ENCODE data around the gene C6orf136.

C6orf136 gene

DNA sequence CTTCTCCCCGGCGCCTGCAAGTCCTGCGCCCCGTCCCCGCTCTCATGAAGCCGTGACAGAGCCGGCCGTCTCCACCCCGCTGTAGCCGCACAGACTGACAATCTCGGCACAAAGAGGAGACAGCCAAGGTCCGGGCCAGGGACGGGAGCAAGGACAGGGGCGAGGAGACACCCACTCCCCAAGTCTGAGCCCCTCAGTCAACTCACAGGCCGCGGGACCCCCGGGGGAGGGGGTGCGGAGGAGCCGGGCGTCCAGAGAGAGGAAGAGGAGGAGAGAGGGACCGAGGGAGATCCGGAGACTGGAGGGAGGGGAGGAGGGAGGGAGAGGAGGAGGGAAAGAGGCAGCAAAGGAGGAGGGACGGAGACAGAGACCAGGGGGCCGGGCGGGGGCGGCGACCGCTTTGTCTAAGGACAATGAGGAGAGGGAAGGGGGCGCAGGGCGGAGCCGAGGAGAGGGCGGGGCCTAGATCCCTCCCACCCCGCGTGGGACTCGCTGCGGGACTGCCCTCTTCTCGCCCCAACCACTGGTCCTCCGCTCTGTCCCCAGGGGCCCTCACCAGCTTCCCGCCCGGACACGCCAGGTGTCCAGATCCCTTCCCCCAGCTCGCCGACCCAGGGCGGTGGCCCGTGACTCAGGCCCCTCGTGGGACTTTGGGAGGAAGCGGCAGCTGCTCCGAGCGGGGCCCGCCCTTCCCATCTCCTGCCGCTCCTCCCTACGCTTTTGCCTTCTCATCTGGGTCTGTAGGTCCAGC, 40.1 kb downstream of the C6orf136 start:
- DNase-seq (ENCODE audit: low read depth), result peak; percentile 97

DNA sequence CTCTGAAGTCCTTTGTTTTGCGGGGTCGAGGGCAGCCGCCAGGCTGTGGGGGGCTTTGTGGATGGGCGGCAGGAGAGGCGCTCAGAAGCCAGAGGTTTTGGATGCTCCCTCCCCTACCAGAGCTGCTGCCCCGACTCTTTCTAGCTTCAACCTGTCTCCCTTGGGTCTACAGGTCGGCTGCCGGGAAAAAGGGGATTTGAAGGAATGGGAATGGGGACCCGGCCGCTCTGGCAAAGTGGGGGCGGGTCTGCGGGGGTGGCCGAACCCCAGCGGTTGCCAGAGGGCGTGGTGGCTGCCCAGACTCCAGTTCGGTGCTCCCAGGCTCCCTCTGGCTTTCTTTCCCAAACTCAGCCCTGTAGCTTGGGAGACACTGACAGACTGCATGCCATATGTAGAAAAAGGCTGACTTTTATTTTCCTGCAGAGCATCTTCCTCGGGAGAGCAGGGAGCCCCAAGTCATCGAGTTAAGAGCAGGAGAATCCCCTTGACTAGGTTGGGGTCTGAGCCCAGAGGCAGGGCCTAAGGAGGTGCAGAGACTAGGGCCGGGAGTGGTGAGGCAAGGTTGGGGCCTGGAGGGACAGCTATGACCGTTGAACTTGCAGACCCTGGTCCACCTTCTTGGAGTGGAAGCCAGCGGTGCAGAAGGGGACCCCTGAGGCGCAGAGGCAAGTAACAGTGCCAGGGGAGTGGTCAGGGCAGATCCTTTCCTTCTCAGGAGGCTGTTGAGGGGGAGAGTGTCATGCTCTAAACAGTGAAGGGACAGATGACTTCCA, 40.9 kb downstream of the C6orf136 start:
- DNase-seq (ENCODE audit: low read depth), result no peak

DNA sequence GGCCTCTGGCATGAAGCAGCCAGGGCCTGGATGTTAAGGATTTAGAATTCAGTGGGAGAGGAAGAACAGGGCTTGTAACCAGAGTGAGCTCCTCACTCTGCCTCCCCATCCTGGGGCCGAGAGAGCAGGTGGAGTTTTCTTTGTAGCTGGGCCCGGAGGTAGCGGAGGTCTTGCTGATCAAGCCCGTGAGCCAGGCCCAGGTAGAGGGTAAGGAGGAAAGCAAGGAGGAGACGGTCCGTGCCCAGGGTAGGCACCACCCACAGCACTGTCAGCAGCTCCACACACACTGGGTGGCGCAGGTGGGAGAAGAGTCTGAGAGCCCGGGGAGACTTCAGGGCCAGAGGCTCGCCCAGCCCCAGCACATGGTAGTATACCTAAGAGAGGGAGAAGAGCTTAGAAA, 41.6 kb downstream of the C6orf136 start:
- no peak for DNase-seq (ENCODE audit: low read depth)

DNA sequence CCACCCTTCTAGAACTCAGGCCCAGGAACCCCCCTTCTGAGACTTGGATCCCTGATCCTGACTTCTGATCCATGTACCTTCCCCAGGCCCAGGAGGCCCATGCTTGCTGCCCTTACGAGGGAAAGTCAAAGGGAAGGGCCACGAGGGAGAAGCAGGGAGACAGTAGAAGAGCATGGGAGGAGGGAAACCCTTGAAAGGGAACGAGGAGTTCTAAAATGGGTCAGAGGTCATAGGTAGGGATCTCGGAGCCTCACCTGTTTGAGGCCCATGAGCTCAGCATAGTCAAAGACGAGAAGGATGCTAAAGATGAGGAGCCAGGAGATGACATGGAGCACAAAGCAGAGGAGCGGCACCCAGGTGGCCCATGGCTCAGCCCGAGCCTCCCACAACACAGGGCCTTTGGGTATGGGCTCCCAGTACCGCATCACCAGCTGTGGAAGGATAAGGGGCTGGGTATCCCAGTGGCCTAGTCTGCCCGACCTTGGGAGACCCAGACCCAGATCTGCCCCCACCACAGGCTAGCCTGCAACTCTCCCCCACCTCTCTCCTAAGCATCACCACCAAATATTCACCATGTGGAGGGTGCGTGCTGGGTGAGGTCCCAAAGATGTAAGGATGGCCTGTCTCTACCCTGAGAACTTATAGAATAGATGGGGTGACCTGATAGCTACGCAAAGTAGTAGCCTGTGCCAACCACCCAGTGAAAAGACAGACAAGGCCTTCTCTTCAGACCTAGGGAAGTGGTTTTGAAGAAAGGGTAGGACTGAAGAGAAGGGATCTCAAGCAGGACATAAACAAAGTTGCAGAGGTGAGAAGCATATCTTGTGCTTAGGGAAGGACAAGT, 42.3 kb downstream of the C6orf136 start:
- DNase-seq (ENCODE audit: low read depth), result no peak

DNA sequence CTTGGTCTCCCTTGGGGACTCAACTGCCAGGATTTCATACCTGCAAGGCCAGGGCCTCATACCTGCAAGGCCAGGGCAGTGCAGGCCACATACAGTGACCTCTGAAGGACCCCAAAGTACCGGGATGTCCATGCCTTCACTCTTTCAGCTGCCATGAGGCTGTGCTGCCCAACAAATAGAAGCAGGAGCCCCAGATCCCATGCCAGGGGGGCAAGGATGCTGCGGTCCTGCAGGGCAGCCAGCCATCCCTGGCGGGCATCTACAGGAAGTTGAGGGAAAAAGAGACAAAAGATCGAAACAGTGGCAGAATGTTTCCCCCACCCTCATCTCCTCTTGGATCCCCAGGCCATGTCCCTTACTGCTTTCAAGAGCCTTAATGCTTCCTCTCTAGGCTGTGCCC, 43.1 kb downstream of the C6orf136 start:
- no peak for DNase-seq (ENCODE audit: low read depth)

DNA sequence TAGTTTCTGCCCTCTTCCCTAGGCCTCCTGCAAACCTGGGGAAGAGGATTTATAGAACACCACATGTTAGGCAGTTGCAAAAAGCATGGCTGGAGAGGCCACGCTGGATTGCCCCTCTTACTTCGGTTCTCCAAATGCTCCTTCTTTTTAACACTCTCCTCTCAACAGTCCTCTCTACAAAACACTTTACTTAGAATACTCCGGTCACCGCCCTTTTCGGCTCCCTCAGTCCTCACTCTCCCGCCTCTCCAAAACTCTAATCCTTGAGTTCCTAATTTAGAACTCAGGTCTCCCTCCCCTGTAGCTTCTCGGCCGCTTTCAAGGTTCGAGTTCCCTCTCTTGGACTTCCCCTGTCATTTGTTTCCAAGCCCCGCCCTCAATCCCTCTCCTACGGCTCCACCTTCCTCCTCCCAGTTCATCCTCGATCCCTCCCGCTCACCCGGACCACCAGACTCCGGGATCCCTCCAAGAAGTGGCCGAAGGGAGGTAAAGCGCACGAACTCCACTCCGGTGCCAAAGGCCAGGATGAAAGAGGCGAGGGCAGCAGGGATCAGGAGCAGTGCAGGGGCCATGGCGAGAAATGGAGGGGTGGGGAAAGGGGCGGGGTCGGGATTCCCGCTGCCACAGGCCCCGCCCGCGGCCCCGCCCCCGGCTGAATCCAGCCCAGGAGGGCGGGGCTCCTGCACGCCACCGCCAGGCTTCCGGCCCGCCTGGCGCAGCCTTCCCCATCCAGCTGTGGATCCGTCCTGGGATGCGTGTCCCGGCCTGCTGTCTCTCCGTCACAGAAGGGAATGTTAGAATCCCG, 43.7 kb downstream of the C6orf136 start, which contains the start of gene NRM:
NRM (minus strand) TSS at position 582 of the 805 bp plus-strand sequence; CDS start at position 572, 10 bp downstream.
- peak; percentile 78 for DNase-seq (ENCODE audit: low read depth)

DNA sequence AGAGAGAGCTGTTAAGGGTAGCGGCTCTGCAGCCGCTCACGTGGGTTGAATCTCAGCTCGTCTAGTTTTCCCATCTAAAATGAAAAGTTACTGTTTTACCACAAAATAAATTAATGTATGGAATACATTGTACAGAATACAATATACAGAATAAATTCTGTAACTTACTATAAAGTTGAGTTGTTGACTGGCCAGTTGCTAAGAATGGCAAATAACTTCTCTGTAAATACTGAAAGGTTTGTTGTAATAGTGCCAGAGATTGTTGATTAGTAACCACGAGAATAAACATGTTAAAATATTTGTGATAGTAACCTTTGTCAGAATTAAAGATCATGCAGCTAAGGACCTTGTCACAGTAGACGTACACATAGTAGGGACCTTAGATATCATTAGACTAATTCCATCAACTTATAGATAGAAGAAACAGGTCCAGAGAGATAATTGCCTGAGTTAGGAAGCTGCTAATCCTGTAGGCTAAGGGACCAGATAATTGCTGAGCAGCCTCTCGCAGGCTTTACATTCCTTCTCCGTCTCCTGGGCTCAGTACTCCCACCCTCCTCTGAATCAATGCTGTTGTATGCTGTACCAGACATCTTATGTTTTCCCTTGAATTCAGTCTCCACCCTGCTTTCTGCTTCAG, 44.4 kb downstream of the C6orf136 start:
- no peak for DNase-seq (ENCODE audit: low read depth)

DNA sequence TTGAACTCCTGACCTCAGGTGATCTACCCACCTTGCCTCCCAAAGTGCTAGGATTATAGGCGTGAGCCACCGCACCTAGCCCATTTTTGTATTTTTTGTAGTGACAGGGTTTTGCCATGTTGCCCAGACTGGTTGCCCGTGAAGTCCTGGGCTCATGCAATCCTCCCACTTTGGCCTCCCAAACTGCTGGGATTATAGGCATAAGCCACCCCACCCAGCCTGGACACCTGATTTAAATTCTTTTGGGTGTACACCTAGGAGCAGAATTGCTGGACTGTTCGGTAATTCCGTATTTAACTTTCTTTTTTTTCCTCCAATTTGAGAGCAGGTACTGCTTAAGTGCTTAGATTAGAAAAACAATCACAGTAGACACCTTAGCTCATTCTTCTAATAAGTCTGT, 49.5 kb downstream of the C6orf136 start:
- DNase-seq (ENCODE audit: low read depth), result no peak

DNA sequence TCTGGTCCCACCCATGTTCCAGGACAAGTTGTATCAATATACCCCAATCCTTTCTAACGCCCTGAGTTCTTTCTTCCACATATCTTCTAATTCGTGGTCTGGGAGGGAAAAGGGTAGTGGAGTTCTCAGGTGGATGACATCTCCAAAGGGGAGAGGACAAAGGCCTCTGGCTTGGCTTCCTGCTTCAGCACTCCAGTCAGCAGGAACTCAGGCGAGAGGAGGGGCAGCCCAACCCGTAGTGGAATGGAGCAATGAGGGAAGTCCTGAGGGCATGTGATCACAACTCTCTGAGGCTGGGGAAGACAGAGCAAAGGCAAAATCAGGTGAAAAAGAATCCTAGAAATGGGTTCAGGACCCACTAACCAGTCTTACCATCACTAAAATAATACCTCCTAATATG, 53.4 kb downstream of the C6orf136 start:
- no peak for DNase-seq (ENCODE audit: low read depth)
